HG03378 (cell line): ENCODE data around the gene PDE9A.
"Not testable (repeated sequence)": the region's sequence is repeated elsewhere in the genome, so short reads cannot be mapped to it uniquely, and the experiment has no call there.

Experiments used
- ATAC-seq: cut with Tn5 transposase; IDR thresholded peaks from one replicate; pipeline ENCODE4 v1.9.1; 2021; ENCODE audit warnings: mild to moderate bottlenecking, moderate library complexity; ENCODE audit not compliant: unreplicated experiment

The PDE9A gene

GRCh38 chr21:42624095-42624790, 29.2 kb upstream of the PDE9A start:
- ATAC-seq: no peak

GRCh38 chr21:42624936-42625335, 28.5 kb upstream of the PDE9A start:
- no peak for ATAC-seq

- ATAC-seq: no peak
Observed at GRCh38 chr21:42626171-42626570, 27.2 kb upstream of the PDE9A start.

- ATAC-seq: no peak
Observed at GRCh38 chr21:42627527-42628289, 25.7 kb upstream of the PDE9A start.

GRCh38 chr21:42628466-42629061, 24.9 kb upstream of the PDE9A start:
- not testable (repeated sequence) for ATAC-seq

GRCh38 chr21:42629933-42630589, 23.4 kb upstream of the PDE9A start:
- ATAC-seq: no peak

GRCh38 chr21:42630626-42631025, 22.8 kb upstream of the PDE9A start:
- ATAC-seq: no peak

GRCh38 chr21:42631142-42631541, 22.3 kb upstream of the PDE9A start:
- ATAC-seq: no peak

- no peak for ATAC-seq
Observed at GRCh38 chr21:42632336-42632751, 21.1 kb upstream of the PDE9A start.

GRCh38 chr21:42632771-42633690, 20.4 kb upstream of the PDE9A start:
- ATAC-seq: no peak

GRCh38 chr21:42633858-42634257, 19.6 kb upstream of the PDE9A start:
- ATAC-seq: no peak

- no peak for ATAC-seq
Observed at GRCh38 chr21:42635848-42636519, 17.4 kb upstream of the PDE9A start.

GRCh38 chr21:42636520-42637266, 16.7 kb upstream of the PDE9A start:
- no peak for ATAC-seq

- no peak for ATAC-seq
Observed at GRCh38 chr21:42637267-42638041, 16.0 kb upstream of the PDE9A start.

- ATAC-seq: no peak
Observed at GRCh38 chr21:42638266-42638863, 15.1 kb upstream of the PDE9A start.

- no peak for ATAC-seq
Observed at GRCh38 chr21:42639646-42640152, 13.7 kb upstream of the PDE9A start.

- ATAC-seq: no peak
Observed at GRCh38 chr21:42640486-42640885, 12.9 kb upstream of the PDE9A start.
